GM19372 (cell line): Measurements from ENCODE around the gene OTOL1.

Source experiments
- ATAC-seq: cut with Tn5 transposase; IDR thresholded peaks from one replicate; pipeline ENCODE4 v1.9.1; 2021; ENCODE audit warnings: mild to moderate bottlenecking, low read depth, moderate library complexity; ENCODE audit not compliant: unreplicated experiment

OTOL1 gene

GRCh38 chr3:161531930-161532329, 35.3 kb downstream of the OTOL1 start:
- no peak for ATAC-seq

- ATAC-seq: peak; percentile 63
Measured at GRCh38 chr3:161540594-161540993, 44.0 kb downstream of the OTOL1 start.

- no peak for ATAC-seq
Measured at GRCh38 chr3:161545824-161546223, 49.2 kb downstream of the OTOL1 start.

GRCh38 chr3:161548301-161548700, 51.7 kb downstream of the OTOL1 start:
- ATAC-seq: no peak

- ATAC-seq: no peak
Measured at GRCh38 chr3:161549261-161549660, 52.7 kb downstream of the OTOL1 start.

- ATAC-seq: no peak
Measured at GRCh38 chr3:161550491-161551195, 54.0 kb downstream of the OTOL1 start.

- no peak for ATAC-seq
Measured at GRCh38 chr3:161551697-161552096, 55.1 kb downstream of the OTOL1 start.

GRCh38 chr3:161552984-161553560, 56.5 kb downstream of the OTOL1 start:
- no peak for ATAC-seq
